ENCODE results near the gene MILR1. TPM values are rescaled to one million over a fixed set of nuclear protein-coding genes. Genes with fewer than 3 reads are reported as not detected.

Gene MILR1
- total and polyA plus RNA-seq, 2 experiments from 2014 or later = not detected

DNA sequence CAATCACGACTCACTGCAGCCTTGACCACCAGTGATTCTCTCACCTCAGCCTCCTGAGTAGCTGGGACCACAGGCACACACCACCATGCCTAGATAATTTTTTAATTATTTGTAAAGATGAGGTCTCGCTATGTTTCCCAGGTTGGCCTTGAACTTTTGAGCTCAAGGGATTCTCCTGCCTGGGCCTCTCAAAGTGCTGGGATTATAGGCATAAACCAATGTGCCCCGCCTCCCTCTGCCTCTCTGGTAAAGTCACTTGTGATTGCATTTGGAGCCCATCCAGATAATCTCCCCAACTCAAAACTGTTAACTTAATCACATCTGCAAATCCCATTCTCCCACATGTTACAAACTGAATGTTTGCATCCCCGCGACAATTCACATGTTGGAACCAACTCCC, 46.4 kb upstream of the MILR1 start:
- Histone ChIP-seq H3K9me3 (ENCODE audit: low read depth) (no peaks in the 10 kb centered on the region), H3K27ac (no peak overlapping the region), H3K4me3 (no peak overlapping the region), H3K4me1 (ENCODE audit: low read depth) (no peaks in the 10 kb centered on the region), H3K36me3 (no peaks in the 10 kb centered on the region), H3K27me3 (no peaks in the 10 kb centered on the region)
- TF ChIP-seq, protein P1, sequence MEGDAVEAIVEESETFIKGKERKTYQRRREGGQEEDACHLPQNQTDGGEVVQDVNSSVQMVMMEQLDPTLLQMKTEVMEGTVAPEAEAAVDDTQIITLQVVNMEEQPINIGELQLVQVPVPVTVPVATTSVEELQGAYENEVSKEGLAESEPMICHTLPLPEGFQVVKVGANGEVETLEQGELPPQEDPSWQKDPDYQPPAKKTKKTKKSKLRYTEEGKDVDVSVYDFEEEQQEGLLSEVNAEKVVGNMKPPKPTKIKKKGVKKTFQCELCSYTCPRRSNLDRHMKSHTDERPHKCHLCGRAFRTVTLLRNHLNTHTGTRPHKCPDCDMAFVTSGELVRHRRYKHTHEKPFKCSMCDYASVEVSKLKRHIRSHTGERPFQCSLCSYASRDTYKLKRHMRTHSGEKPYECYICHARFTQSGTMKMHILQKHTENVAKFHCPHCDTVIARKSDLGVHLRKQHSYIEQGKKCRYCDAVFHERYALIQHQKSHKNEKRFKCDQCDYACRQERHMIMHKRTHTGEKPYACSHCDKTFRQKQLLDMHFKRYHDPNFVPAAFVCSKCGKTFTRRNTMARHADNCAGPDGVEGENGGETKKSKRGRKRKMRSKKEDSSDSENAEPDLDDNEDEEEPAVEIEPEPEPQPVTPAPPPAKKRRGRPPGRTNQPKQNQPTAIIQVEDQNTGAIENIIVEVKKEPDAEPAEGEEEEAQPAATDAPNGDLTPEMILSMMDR (IDR thresholded peaks at IDR 0.05; ENCODE audit: low read depth, low read length) = no peak
- DNase-seq (ENCODE audit: low read depth in 1 of 2, low spot score in 1 of 2) = no peak

DNA sequence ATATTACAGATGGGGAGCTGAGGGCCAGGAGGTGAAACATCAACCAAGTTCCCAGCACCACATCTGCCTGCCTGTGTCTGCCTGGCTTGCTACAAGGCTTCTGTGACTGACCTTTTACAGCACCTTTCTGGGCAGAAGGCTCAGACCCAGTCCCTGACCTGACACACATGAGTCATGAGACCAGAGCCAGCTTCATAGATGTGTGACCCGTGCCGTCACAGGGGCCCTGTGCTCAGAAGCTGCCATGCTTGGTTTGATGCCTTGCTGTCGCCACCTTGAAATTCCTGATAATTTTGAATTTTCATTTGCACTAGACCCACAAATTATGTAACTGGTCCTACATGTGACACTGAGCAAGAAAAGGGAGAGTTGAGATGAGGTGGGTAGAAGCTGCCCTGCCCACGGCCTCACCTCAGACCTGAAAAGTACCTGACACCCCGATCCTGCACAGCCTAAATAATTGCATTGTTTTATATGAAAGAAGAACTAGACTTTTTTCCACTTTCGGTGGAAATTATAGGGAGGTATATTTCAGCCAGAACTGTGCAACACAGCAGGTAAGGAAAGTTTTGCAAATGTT, 44.9 kb upstream of the MILR1 start:
- TF ChIP-seq, protein P1 (IDR thresholded peaks at IDR 0.05; ENCODE audit: low read depth, low read length) = no peak
- H3K4me1 ChIP-seq (ENCODE audit: low read depth) = no peaks in the 10 kb centered on the region
- no peak overlapping the region for H3K4me3 ChIP-seq
- H3K9me3 ChIP-seq (ENCODE audit: low read depth) = no peaks in the 10 kb centered on the region
- H3K36me3 ChIP-seq = no peaks in the 10 kb centered on the region
- H3K27ac ChIP-seq = no peak overlapping the region
- DNase-seq (ENCODE audit: low read depth in 1 of 2, low spot score in 1 of 2) = no peak
- no peaks in the 10 kb centered on the region for H3K27me3 ChIP-seq

DNA sequence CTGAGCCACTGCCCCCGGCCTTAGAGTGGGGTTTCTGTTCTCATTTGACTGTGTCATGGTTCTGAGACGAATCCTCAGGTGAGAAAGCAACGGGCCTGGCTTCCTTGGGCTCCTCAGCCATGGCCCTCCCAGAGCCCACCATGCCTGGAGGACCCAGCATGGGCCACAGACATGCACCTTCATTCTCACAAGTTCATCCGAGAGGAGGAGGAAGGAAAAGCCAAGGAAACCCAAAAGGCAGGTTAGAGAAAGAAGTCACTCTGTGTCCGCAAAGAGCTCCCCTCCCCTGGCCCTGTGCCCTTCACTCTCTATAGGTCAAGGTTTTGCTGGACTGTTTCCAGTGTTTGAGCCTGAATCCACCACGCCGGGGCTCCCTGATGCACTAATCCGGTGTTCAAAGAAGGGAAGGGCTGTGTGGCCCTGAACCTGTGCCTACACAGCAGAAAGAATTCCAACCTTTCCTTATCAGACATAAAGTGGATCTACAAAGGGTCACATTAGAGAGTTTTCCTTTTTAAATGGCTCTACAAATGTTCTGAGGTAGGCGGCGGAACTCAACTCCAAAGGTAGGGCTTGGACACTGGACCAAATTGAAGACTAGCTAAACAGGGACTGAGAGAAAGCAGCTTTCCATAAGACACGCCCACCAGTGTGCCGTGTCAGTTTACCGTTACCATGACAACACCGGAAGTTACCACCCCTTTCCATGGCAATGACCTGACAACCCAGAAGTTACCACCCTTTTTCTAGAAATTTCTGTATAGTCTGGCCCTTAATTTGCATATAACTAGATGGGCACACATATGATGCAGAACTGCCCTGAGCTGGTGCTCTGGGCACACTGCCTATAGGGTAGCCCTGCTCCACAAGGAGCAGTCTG, 42.4 kb upstream of the MILR1 start:
- Histone ChIP-seq H3K36me3 (no peaks in the 10 kb centered on the region), H3K9me3 (ENCODE audit: low read depth) (no peaks in the 10 kb centered on the region), H3K27ac (no peak overlapping the region), H3K27me3 (no peaks in the 10 kb centered on the region), H3K4me3 (no peak overlapping the region), H3K4me1 (ENCODE audit: low read depth) (no peaks in the 10 kb centered on the region)
- DNase-seq (ENCODE audit: low read depth in 1 of 2, low spot score in 1 of 2) = peak in 1 of 2 donors; percentile 44
- TF ChIP-seq, protein P1 (IDR thresholded peaks at IDR 0.05; ENCODE audit: low read depth, low read length) = no peak

DNA sequence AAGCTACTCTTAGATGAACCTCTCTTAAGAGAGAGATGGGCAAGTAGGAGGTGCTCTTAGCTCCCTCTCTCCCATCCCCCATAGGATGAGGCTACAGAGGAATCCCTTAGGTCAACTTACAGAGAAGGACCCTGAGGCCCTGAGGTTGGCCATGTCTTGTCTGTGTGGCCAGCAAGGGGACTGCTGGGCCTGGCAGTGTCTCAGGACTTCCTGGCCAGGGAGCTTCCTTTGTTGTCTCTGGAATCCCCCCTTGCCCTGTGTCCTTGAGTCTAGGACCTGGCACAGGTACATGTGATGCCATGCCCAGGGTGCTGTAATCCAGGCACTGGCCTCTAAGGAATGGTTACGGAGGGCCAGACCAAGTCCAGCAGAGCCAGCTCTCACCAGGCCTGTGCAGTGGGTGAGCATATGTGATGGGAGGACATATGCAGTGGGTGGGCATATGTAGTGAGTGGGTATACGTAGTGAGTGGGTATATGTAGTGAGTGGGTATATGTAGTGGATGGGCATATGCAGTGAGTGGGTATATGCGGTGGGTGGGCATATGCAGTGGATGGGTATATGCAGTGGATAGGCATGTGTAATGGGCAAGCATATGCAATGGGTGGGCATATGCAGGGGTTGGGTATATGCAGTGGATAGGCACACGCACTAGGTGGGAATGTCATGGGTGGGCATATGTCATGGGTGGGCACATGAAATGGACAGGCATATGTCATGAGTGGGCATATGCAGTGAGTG, 38.0 kb upstream of the MILR1 start:
- Histone ChIP-seq H3K4me1 (ENCODE audit: low read depth) (no peaks in the 10 kb centered on the region), H3K4me3 (no peak overlapping the region), H3K36me3 (no peaks in the 10 kb centered on the region), H3K27me3 (no peaks in the 10 kb centered on the region), H3K9me3 (ENCODE audit: low read depth) (no peaks in the 10 kb centered on the region), H3K27ac (no peak overlapping the region)
- TF ChIP-seq, protein P1 (IDR thresholded peaks at IDR 0.05; ENCODE audit: low read depth, low read length) = no peak
- DNase-seq (ENCODE audit: low read depth in 1 of 2, low spot score in 1 of 2) = no peak

DNA sequence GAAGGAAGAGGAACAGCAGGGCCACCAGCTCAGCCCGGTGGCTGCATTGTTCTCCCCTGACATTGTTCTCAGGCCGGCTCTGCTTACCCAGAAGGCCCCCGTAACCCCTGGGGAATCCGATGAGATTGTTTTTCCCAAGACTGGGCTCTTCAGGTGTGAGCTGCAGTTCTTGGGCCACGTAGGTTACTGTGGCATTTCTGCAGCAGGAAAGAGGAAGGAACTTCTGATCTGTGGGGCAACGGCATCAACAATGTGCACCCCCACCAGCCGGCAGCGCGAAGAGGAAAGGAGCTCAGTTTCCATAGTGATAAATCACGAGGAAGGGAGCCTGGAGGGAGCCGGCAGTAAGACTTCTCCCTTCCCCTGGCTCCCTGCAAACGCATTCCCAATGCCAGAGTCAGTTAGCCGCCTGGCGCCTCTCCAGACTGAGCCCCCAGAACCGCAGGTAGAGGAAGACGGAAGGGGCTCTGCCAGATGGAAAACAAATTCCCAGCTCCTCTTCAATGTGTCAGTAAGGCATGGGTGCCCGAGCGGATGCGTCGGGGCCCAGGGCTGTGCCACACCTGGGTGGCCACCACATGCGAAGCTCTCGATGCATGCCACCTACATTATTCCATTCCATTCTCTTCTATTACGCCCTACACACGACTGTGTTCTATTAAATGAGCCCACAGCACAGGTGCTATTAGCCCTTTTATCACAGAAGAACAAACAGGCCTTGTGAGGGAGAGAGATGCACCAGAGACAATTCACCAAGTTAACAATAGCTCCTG, 36.7 kb upstream of the MILR1 start:
- H3K36me3 ChIP-seq = no peaks in the 10 kb centered on the region
- no peaks in the 10 kb centered on the region for H3K27me3 ChIP-seq
- TF ChIP-seq, protein P1 (IDR thresholded peaks at IDR 0.05; ENCODE audit: low read depth, low read length) = no peak
- H3K4me1 ChIP-seq (ENCODE audit: low read depth) = no peaks in the 10 kb centered on the region
- no peaks in the 10 kb centered on the region for H3K9me3 ChIP-seq (ENCODE audit: low read depth)
- no peak overlapping the region for H3K4me3 ChIP-seq
- H3K27ac ChIP-seq = no peak overlapping the region
- DNase-seq (ENCODE audit: low read depth in 1 of 2, low spot score in 1 of 2) = peak; percentile 11 to 64

Measured in cardiac muscle cell (in vitro differentiated cells and primary cell).